Psoas muscle (tissue), 8 donors: ENCODE results near the gene EDEM1. TPM values are rescaled to one million over a fixed set of nuclear protein-coding genes. Genes with fewer than 3 reads are reported as not detected.

Experiments
- ATAC-seq, 4 donors: fragments of 200-7000 bp; cut with Tn5 transposase; one replicate each; pipeline ENCODE4 v1.9.1; 2020; ENCODE audit warnings: moderate library complexity in 3 of 4, mild to moderate bottlenecking in 2 of 4
- DNase-seq, 2 donors: peaks; one replicate each; pipeline ENCODE4 v3.0.0-alpha.2; 2020
- H3K27ac ChIP-seq: fragments of 200-600 bp; one replicate; pipeline ENCODE4 v1.8.0; 2022
- H3K27me3 ChIP-seq, 3 donors: fragments of 200-600 bp in 1 of 3; one replicate each; pipeline versions ENCODE4 v1.6.1 to v1.8.0; 2013 to 2022; ENCODE audit warnings: low read length in 2 of 3, mild to moderate bottlenecking in 2 of 3, moderate library complexity in 1 of 3; ENCODE audit not compliant: insufficient read depth in 3 of 3
- H3K36me3 ChIP-seq, 2 donors: fragments of 200-600 bp in 1 of 2; one replicate each; pipeline versions ENCODE4 v1.6.1 to v1.8.0; 2013 to 2022; ENCODE audit warnings: low read depth in 1 of 2, mild to moderate bottlenecking in 1 of 2, moderate library complexity in 1 of 2; ENCODE audit not compliant: insufficient read depth in 1 of 2
- H3K4me1 ChIP-seq: fragments of 200-600 bp; one replicate; pipeline ENCODE4 v1.8.0; 2022
- H3K4me3 ChIP-seq: fragments of 200-600 bp; one replicate; pipeline ENCODE4 v1.8.0; 2022; ENCODE audit warnings: mild to moderate bottlenecking
- H3K9me3 ChIP-seq: fragments of 200-600 bp; one replicate; pipeline ENCODE4 v1.8.0; 2022
- WGBS, 3 donors: extraction: QIAGEN DNeasy Blood & Tissue Kit; methylation state at CpG; one replicate each; pipeline versions ENCODE4 v1.1.6 to v1.1.7; 2013; 5-methylcytosine and 5-hydroxymethylcytosine counted together
- intact Hi-C, 2 donors: fragments of 100-400 bp; cut with DNase I; formaldehyde crosslinking; loops; one replicate each; pipeline versions ENCODE4 v1.11.0 to v1.14.2; 2022
- polyA plus RNA-seq, 3 donors: library from polyadenylated mRNA; stranded (reverse); fragments of 200-250 nt; gene quantifications; one replicate each; pipeline ENCODE4 v1.2.3, GENCODE V29; 2013
- total RNA-seq, 4 donors: library from RNA; stranded (reverse); fragmentation: NEBNext Ultra II Directional in 2 of 4; extraction: Animal tissue kit (Norgen Biotek cat#: 25700) in 2 of 4; gene quantifications; one replicate each; pipeline versions ENCODE4 v1.2.1 to v1.2.4, GENCODE V29; 2021 to 2023
- TF ChIP-seq, protein P1 (sequence below): fragments of 200-600 bp; IDR thresholded peaks from one replicate; pipeline ENCODE4 v1.8.0; 2022; ENCODE audit warnings: antibody characterized with exemption
- donor health status: healthy with polysubstance abuse.
- donor health status: DM: no; HTN: no; CAD: no; lungs with moderate emphysema.
- donor health status: Bipolar disorder and iron deficiency.
- donor health status: healthy.
- donor health status: DM: yes; HTN: yes; CAD: no.
- donor health status: DM: no; HTN: no; CAD: no.
- donor health status: DM: no; HTN: no; CAD: no.
- donor health status: DM: yes; HTN: yes; CAD: no.

EDEM1 gene
- total and polyA plus RNA-seq, 7 donors: 2.6 to 11.7 (median 5.7) TPM

DNA sequence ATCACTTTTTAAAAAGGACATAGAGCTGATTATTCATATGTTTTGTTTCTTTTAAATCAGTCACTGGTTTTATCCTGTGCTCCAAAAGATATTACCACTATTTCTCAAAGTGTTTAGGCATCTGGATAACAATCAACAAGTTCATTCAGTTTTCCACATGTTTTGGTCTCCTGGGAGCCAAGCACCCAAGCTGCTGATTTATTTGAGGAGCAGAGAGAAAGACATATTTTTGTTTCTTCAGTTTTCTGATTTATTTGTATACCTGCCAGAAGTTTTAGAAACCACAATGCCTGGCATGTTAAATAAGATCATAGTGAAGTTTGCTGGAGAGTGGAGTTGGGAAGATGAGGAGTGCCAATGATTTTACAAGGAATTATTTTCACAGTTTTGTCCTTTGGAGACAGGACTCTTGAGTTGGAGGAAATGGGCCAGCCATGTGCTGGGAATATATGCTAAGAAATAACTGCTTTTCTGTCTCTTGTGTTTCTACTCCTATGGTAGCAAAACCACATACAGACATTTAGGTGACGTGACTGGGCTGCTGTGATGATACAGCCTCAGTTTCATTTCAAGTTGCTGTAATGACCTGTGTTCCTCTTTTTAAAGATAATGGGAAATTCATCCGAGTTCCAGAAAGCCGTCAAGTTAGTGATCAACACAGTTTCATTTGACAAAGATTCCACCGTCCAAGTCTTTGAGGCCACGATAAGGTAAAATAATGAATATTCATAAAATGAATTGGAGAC, 11.7 kb downstream of the EDEM1 start:
- H3K4me1 ChIP-seq: peaks cover 29% of the 10 kb centered on the region
- intact Hi-C loops: loop anchor here in 1 of 2 donors (10.0 kb wide), 2 partner anchors 484 to 544 kb away; no protein-coding TSS in a partner anchor
- DNase-seq: no peak
- H3K27ac ChIP-seq: no peak overlapping the region
- H3K9me3 ChIP-seq: no peaks in the 10 kb centered on the region
- WGBS, 3 donors: 68 to 75% (median 73%) methylated on average over 5 of the region's 5 CpGs
- H3K36me3 ChIP-seq: peaks cover 5 to 56% of the 10 kb centered on the region in 2 donors
- H3K27me3 ChIP-seq: no peaks in the 10 kb centered on the region
- TF ChIP-seq, protein P1, sequence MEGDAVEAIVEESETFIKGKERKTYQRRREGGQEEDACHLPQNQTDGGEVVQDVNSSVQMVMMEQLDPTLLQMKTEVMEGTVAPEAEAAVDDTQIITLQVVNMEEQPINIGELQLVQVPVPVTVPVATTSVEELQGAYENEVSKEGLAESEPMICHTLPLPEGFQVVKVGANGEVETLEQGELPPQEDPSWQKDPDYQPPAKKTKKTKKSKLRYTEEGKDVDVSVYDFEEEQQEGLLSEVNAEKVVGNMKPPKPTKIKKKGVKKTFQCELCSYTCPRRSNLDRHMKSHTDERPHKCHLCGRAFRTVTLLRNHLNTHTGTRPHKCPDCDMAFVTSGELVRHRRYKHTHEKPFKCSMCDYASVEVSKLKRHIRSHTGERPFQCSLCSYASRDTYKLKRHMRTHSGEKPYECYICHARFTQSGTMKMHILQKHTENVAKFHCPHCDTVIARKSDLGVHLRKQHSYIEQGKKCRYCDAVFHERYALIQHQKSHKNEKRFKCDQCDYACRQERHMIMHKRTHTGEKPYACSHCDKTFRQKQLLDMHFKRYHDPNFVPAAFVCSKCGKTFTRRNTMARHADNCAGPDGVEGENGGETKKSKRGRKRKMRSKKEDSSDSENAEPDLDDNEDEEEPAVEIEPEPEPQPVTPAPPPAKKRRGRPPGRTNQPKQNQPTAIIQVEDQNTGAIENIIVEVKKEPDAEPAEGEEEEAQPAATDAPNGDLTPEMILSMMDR: no peak
- ATAC-seq: no peak
- no peak overlapping the region for H3K4me3 ChIP-seq

DNA sequence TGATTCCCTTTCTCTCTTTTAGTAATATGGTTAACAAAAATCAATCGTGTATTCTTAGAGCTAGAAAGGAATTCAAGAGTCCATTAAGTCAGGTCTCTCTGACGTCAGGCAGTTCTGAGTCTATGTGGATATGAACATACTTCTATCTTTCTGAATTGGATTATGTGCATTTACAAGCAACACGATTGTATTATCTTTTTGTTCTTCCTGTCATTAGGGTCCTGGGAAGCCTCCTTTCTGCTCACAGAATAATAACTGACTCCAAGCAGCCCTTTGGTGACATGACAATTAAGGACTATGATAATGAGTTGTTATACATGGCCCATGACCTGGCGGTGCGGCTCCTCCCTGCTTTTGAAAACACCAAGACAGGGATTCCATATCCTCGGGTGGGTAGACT, 14.0 kb downstream of the EDEM1 start:
- Histone ChIP-seq H3K4me1 (peaks cover 6% of the 10 kb centered on the region), H3K36me3 (peaks cover 12 to 80% of the 10 kb centered on the region in 2 donors), H3K4me3 (no peak overlapping the region), H3K9me3 (no peaks in the 10 kb centered on the region), H3K27ac (no peak overlapping the region), H3K27me3 (no peaks in the 10 kb centered on the region)
- WGBS, 3 donors: 87 to 89% (median 88%) methylated on average over 6 of the region's 6 CpGs
- TF ChIP-seq, protein P1: no peak
- DNase-seq (no peak), ATAC-seq (no peak)
- intact Hi-C loops: no loop called here

DNA sequence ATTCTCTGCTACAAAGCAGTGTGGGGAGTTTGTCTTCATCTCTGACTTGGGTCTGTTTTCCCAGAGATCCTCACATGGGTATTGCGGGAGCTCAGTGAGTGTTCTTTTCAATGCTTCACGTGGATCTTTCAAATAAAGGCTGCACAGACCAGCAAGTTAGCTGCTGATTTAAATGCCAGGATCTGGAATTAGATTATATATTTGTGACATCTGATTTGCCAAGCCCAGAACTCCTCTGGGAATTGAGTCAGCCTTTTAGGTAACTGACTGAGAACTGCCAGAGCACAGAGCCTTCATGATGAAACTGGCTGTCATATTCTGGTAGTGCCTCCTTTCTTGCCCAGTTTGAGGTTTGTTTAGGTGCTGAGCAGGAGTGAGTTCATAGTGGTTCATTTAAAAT, 14.7 kb downstream of the EDEM1 start:
- Histone ChIP-seq H3K4me3 (no peak overlapping the region), H3K27ac (no peak overlapping the region), H3K36me3 (peaks cover 16 to 86% of the 10 kb centered on the region in 2 donors), H3K9me3 (no peaks in the 10 kb centered on the region), H3K27me3 (no peaks in the 10 kb centered on the region), H3K4me1 (peaks cover 2% of the 10 kb centered on the region)
- TF ChIP-seq, protein P1: no peak
- intact Hi-C loops: no loop called here
- peak in 1 of 4 donors; percentile 35 for ATAC-seq
- DNase-seq: no peak
- 90 to 97% (median 96%) methylated on average over 2 of the region's 2 CpGs for WGBS, 3 donors

DNA sequence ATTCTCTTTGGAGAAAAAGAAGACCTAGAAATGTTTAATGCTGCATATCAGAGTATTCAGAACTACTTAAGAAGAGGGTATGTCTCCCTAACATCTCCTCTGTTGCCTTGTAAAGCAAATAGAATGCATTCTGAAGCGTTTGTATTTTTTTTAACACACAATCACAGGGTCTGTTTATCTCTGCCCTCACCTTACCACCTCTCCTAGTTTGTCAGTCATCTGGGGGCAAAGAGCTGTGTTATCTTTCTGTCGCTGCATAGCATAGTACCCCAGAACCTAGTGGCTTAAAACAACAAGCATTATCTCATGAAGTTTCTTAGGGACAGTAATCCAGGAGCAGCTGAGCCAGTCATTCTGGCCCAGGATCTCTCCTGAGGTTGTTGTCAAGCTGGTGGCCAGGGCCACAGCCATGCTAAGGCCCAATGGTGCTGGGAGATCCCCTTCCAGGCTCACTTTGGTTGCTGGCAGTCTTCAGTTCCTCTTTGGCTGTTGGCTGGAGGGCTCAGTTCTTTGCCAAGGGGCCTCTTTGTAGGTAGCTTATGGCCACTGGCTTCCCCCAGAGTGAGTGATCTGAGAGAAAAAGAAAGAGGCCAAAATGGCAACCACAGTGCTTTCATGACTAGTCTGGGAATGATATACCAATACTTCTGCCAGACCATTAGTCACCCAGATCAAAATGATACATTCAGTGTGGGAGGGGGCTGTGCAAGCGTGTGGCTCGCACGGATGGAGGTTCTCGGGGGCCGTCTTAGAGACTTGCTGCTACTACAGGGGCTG, 17.8 kb downstream of the EDEM1 start:
- H3K4me3 ChIP-seq: no peak overlapping the region
- peak in 1 of 4 donors; percentile 44 for ATAC-seq
- 82 to 92% (median 83%) methylated on average over 7 of the region's 7 CpGs for WGBS, 3 donors
- H3K9me3 ChIP-seq: no peaks in the 10 kb centered on the region
- TF ChIP-seq, protein P1: no peak
- no peaks in the 10 kb centered on the region for H3K4me1 ChIP-seq
- intact Hi-C loops: no loop called here
- no peak overlapping the region for H3K27ac ChIP-seq
- H3K27me3 ChIP-seq: no peaks in the 10 kb centered on the region
- H3K36me3 ChIP-seq: peaks cover 23 to 100% of the 10 kb centered on the region in 2 donors
- no peak for DNase-seq
